Measurements from ENCODE around the gene TRPT1. TPM values are rescaled to one million over a fixed set of nuclear protein-coding genes. Genes with fewer than 3 reads are reported as not detected.

The TRPT1 gene
- total and polyA plus RNA-seq, 2 experiments from 2014 or later, result 36.9 to 52.2 TPM

- H3K4me2 ChIP-seq, result no peak overlapping the region
- TF ChIP-seq ZNF331 (CRISPR knock-in tag; IDR thresholded peaks at IDR 0.05; ENCODE audit: low read depth), result no peak
- DNase-seq (ENCODE audit: low spot score), result no peak
- no peaks in the 10 kb centered on the region for H3K36me3 ChIP-seq (ENCODE audit: insufficient read depth)
- peaks cover 8% of the 10 kb centered on the region for H3K36me3 Mint-ChIP-seq (ENCODE audit: low read depth)
- no peak for ATAC-seq
- no peak overlapping the region for H3K4me3 Mint-ChIP-seq
- H3K4me1 ChIP-seq (ENCODE audit: insufficient read depth), result peaks cover 11% of the 10 kb centered on the region; the same call in 1 of the 2 replicates
- H2AFZ ChIP-seq, result no peak overlapping the region
- H3K27ac ChIP-seq (ENCODE audit: low read depth), result no peak overlapping the region
- H4K20me1 ChIP-seq (replicated peaks; ENCODE audit: insufficient read depth), result no peaks in the 10 kb centered on the region
- H3K9me3 Mint-ChIP-seq, result no peaks in the 10 kb centered on the region
- H3K27ac Mint-ChIP-seq, result no peak overlapping the region
- peaks cover 29% of the 10 kb centered on the region for H3F3A ChIP-seq (replicated peaks; ENCODE audit: low read depth)
- no peaks in the 10 kb centered on the region for H3K9me2 ChIP-seq (ENCODE audit: insufficient read depth)
- peaks cover 32% of the 10 kb centered on the region for H3K27me3 Mint-ChIP-seq (ENCODE audit: insufficient read depth, low read depth, poor library complexity)
- peaks cover 13% of the 10 kb centered on the region; the same call in 1 of the 2 replicates for H3K27me3 ChIP-seq (ENCODE audit: insufficient read depth)
- peaks cover 9% of the 10 kb centered on the region for H3K79me2 ChIP-seq (replicated peaks; ENCODE audit: insufficient read depth)
- peaks cover 18% of the 10 kb centered on the region for H3K4me1 Mint-ChIP-seq
- no peak overlapping the region for H3K4me3 ChIP-seq
Measured at GRCh38 chr11:64237484-64237951, 11.5 kb upstream of the TRPT1 start.

GRCh38 chr11:64235437-64236161 is 9.6 kb upstream of the TRPT1 start:
- Mint-ChIP-seq H3K9me3 (no peaks in the 10 kb centered on the region), H3K27me3 (ENCODE audit: insufficient read depth, low read depth, poor library complexity) (peaks cover 32% of the 10 kb centered on the region), H3K4me1 (peaks cover 26% of the 10 kb centered on the region), H3K36me3 (ENCODE audit: low read depth) (peaks cover 11% of the 10 kb centered on the region), H3K4me3 (peak overlapping the region; percentile 83), H3K27ac (no peak overlapping the region)
- Histone ChIP-seq H3K4me1 (ENCODE audit: insufficient read depth) (peaks cover 22% of the 10 kb centered on the region; the same call in 1 of the 2 replicates), H3K27me3 (ENCODE audit: insufficient read depth) (peaks cover 23% of the 10 kb centered on the region; the same call in 1 of the 2 replicates), H3K4me3 (peak overlapping the region; percentile 77), H3K27ac (ENCODE audit: low read depth) (no peak overlapping the region), H4K20me1 (replicated peaks; ENCODE audit: insufficient read depth) (no peaks in the 10 kb centered on the region), H3K79me2 (replicated peaks; ENCODE audit: insufficient read depth) (peaks cover 4% of the 10 kb centered on the region; the same call in 1 of the 2 replicates), H3F3A (replicated peaks; ENCODE audit: low read depth) (peaks cover 27% of the 10 kb centered on the region), H3K4me2 (peak overlapping the region; percentile 92), H2AFZ (peak overlapping the region; percentile 63; the same call in 1 of the 2 replicates), H3K36me3 (ENCODE audit: insufficient read depth) (no peaks in the 10 kb centered on the region), H3K9me2 (ENCODE audit: insufficient read depth) (no peaks in the 10 kb centered on the region)
- no peak for DNase-seq (ENCODE audit: low spot score)
- ATAC-seq, result no peak
- no peak for TF ChIP-seq ZNF114 (CRISPR knock-in tag; IDR thresholded peaks at IDR 0.05)
- no peak for TF ChIP-seq ZNF462 (CRISPR knock-in tag; IDR thresholded peaks at IDR 0.05)
- TF ChIP-seq ZNF331 (CRISPR knock-in tag; IDR thresholded peaks at IDR 0.05; ENCODE audit: low read depth), result no peak
- no peak for TF ChIP-seq REST (IDR thresholded peaks at IDR 0.05; ENCODE audit: unreplicated experiment)
- TF ChIP-seq CREB1 (CRISPR knock-in tag; IDR thresholded peaks at IDR 0.05; ENCODE audit: low read depth), result no peak
- no peak for TF ChIP-seq ETS1 (IDR thresholded peaks at IDR 0.05)
- no peak for TF ChIP-seq CTCF (conservative IDR thresholded peaks at IDR 0.05; ENCODE audit: low read depth in 2 of 2)
